Measurements from ENCODE around the gene FAM169A.
"Not testable (repeated sequence)": the region's sequence is repeated elsewhere in the genome, so short reads cannot be mapped to it uniquely, and the experiment has no call there.

FAM169A gene

GRCh38 chr5:74798977-74799911 is 66.9 kb downstream of the FAM169A start:
- DNase-seq, result no peak

- DNase-seq, result not testable (repeated sequence)
These were observed 74.5 kb downstream of the FAM169A start for GRCh38 chr5:74791669-74792068.

GRCh38 chr5:74787424-74787823 is 78.8 kb downstream of the FAM169A start:
- no peak for DNase-seq

- DNase-seq, result no peak
These were observed 79.3 kb downstream of the FAM169A start for GRCh38 chr5:74786851-74787250.

GRCh38 chr5:74778609-74779008 is 87.6 kb downstream of the FAM169A start:
- DNase-seq, result no peak

- DNase-seq, result no peak
These were observed 93.8 kb downstream of the FAM169A start for GRCh38 chr5:74772359-74772758.

GRCh38 chr5:74767579-74767913 is 98.6 kb downstream of the FAM169A start:
- peak in 1 of 2 donors; percentile 23 for DNase-seq

GRCh38 chr5:74766849-74767578 is 99.2 kb downstream of the FAM169A start, which contains the start of the genes GFM2 and NSA2:
Gene GFM2, minus strand, starts transcription at chr5:74767117. Its CDS starts 3,375 bp downstream, at chr5:74763742.
Gene NSA2, plus strand, starts transcription at chr5:74767249. Its CDS starts 112 bp downstream, at chr5:74767361.
- peak; percentile 87 to 93 for DNase-seq

- peak; percentile 12 to 20 for DNase-seq
These were observed 99.8 kb downstream of the FAM169A start for GRCh38 chr5:74766418-74766848.

GRCh38 chr5:74765929-74766328 is 100.3 kb downstream of the FAM169A start:
- DNase-seq, result no peak

GRCh38 chr5:74765201-74765600 is 101.0 kb downstream of the FAM169A start:
- DNase-seq, result no peak

GRCh38 chr5:74763504-74763903 is 102.7 kb downstream of the FAM169A start:
- no peak for DNase-seq

GRCh38 chr5:74762599-74762998 is 103.6 kb downstream of the FAM169A start:
- DNase-seq, result no peak

- DNase-seq, result no peak
These were observed 104.9 kb downstream of the FAM169A start for GRCh38 chr5:74761241-74761640.

- DNase-seq, result not testable (repeated sequence)
These were observed 117.4 kb downstream of the FAM169A start for GRCh38 chr5:74748742-74749141.

GRCh38 chr5:74738406-74738805 is 127.8 kb downstream of the FAM169A start:
- no peak for DNase-seq

GRCh38 chr5:74736759-74737158 is 129.4 kb downstream of the FAM169A start:
- no peak for DNase-seq
